Large intestine (tissue), 3 donors: ENCODE results near the gene SEZ6. TPM values are rescaled to one million over a fixed set of nuclear protein-coding genes. Genes with fewer than 3 reads are reported as not detected.

Source experiments
- DNase-seq, 2 donors: peaks; one replicate each; pipeline versions ENCODE4 v3.0.0 to v3.0.0-alpha.2; 2013
- H3K27ac ChIP-seq: one replicate; pipeline ENCODE4 v1.5.1; 2013; ENCODE audit warnings: low read length
- H3K27me3 ChIP-seq: 2 replicates; pipeline ENCODE4 v1.6.1; 2013; ENCODE audit warnings: low read length; ENCODE audit not compliant: control insufficient read depth, insufficient read depth
- H3K36me3 ChIP-seq: 2 replicates; pipeline ENCODE4 v1.6.1; 2013; ENCODE audit warnings: low read length; ENCODE audit not compliant: control insufficient read depth, insufficient read depth
- H3K4me1 ChIP-seq: one replicate; pipeline ENCODE4 v1.6.1; 2013; ENCODE audit warnings: low read length; ENCODE audit not compliant: control insufficient read depth, insufficient read depth
- H3K4me3 ChIP-seq: one replicate; pipeline ENCODE4 v1.5.1; 2013; ENCODE audit warnings: low read length
- H3K9me3 ChIP-seq: one replicate; pipeline ENCODE4 v1.6.1; 2013; ENCODE audit warnings: mild to moderate bottlenecking, low read depth, low read length, moderate library complexity; ENCODE audit not compliant: control insufficient read depth
- WGBS: methylation state at CpG from one replicate; pipeline ENCODE4 v1.1.5; 2013; ENCODE audit warnings: low lambda C conversion rate; ENCODE audit not compliant: insufficient coverage; 5-methylcytosine and 5-hydroxymethylcytosine counted together
- polyA plus RNA-seq: library from polyadenylated mRNA; unstranded; fragments of 120-200 nt; gene quantifications from one replicate; pipeline ENCODE4 v1.2.1, GENCODE V29; 2013

Gene SEZ6
- polyA plus RNA-seq, 1 donor = 4.6 TPM

- Histone ChIP-seq H3K9me3 (no peaks in the 10 kb centered on the region), H3K27me3 (no peaks in the 10 kb centered on the region), H3K27ac (no peak overlapping the region), H3K4me3 (no peak overlapping the region), H3K36me3 (peaks cover 91% of the 10 kb centered on the region), H3K4me1 (peaks cover 8% of the 10 kb centered on the region)
- no CpG with 5 or more reads among the region's 12 CpGs for WGBS
- DNase-seq = no peak
Measured at GRCh38 chr17:28917029-28917428, 88.8 kb downstream of the SEZ6 start.

- Histone ChIP-seq H3K27ac (no peak overlapping the region), H3K9me3 (no peaks in the 10 kb centered on the region), H3K4me1 (peaks cover 10% of the 10 kb centered on the region), H3K36me3 (peaks cover 91% of the 10 kb centered on the region), H3K27me3 (no peaks in the 10 kb centered on the region), H3K4me3 (no peak overlapping the region)
- DNase-seq = no peak
- no CpG with 5 or more reads among the region's 6 CpGs for WGBS
Measured at GRCh38 chr17:28916302-28916934, 89.4 kb downstream of the SEZ6 start.

- Histone ChIP-seq H3K9me3 (no peaks in the 10 kb centered on the region), H3K4me3 (no peak overlapping the region), H3K27ac (no peak overlapping the region), H3K36me3 (peaks cover 96% of the 10 kb centered on the region), H3K27me3 (no peaks in the 10 kb centered on the region), H3K4me1 (peaks cover 10% of the 10 kb centered on the region)
- WGBS = no CpG with 5 or more reads among the region's 6 CpGs
- DNase-seq = no peak
Measured at GRCh38 chr17:28912938-28913333, 92.9 kb downstream of the SEZ6 start.

- Histone ChIP-seq H3K4me1 (peaks cover 10% of the 10 kb centered on the region), H3K27ac (no peak overlapping the region), H3K9me3 (no peaks in the 10 kb centered on the region), H3K36me3 (peaks cover 96% of the 10 kb centered on the region), H3K4me3 (no peak overlapping the region), H3K27me3 (no peaks in the 10 kb centered on the region)
- no CpG with 5 or more reads among the region's 20 CpGs for WGBS
- peak in 1 of 2 donors; percentile 48 for DNase-seq
Measured at GRCh38 chr17:28912281-28912937, 93.4 kb downstream of the SEZ6 start.

GRCh38 chr17:28911411-28912045 lies 94.3 kb downstream of the SEZ6 start:
- no peak for DNase-seq
- Histone ChIP-seq H3K36me3 (peaks cover 96% of the 10 kb centered on the region), H3K27me3 (no peaks in the 10 kb centered on the region), H3K4me1 (peaks cover 10% of the 10 kb centered on the region), H3K9me3 (no peaks in the 10 kb centered on the region), H3K27ac (no peak overlapping the region), H3K4me3 (no peak overlapping the region)
- no CpG with 5 or more reads among the region's 13 CpGs for WGBS

GRCh38 chr17:28910534-28910933 lies 95.3 kb downstream of the SEZ6 start:
- no peak overlapping the region for H3K4me3 ChIP-seq
- no CpG with 5 or more reads among the region's 1 CpG for WGBS
- peaks cover 10% of the 10 kb centered on the region for H3K4me1 ChIP-seq
- no peak overlapping the region for H3K27ac ChIP-seq
- H3K36me3 ChIP-seq = peaks cover 96% of the 10 kb centered on the region
- no peaks in the 10 kb centered on the region for H3K27me3 ChIP-seq
- no peaks in the 10 kb centered on the region for H3K9me3 ChIP-seq
- DNase-seq = no peak

GRCh38 chr17:28908640-28909167 lies 97.1 kb downstream of the SEZ6 start:
- peaks cover 15% of the 10 kb centered on the region for H3K4me1 ChIP-seq
- no peaks in the 10 kb centered on the region for H3K9me3 ChIP-seq
- no peak overlapping the region for H3K4me3 ChIP-seq
- DNase-seq = no peak
- no peak overlapping the region for H3K27ac ChIP-seq
- peaks cover 83% of the 10 kb centered on the region for H3K36me3 ChIP-seq
- no peaks in the 10 kb centered on the region for H3K27me3 ChIP-seq
- 86% methylated on average over 1 of the region's 6 CpGs for WGBS

GRCh38 chr17:28907709-28908475 lies 97.9 kb downstream of the SEZ6 start:
- no peak for DNase-seq
- 90% methylated on average over 2 of the region's 3 CpGs for WGBS
- no peak overlapping the region for H3K27ac ChIP-seq
- no peaks in the 10 kb centered on the region for H3K9me3 ChIP-seq
- H3K27me3 ChIP-seq = no peaks in the 10 kb centered on the region
- peaks cover 75% of the 10 kb centered on the region for H3K36me3 ChIP-seq
- H3K4me3 ChIP-seq = no peak overlapping the region
- H3K4me1 ChIP-seq = peaks cover 15% of the 10 kb centered on the region

- DNase-seq = no peak
- Histone ChIP-seq H3K4me3 (no peak overlapping the region), H3K4me1 (peaks cover 7% of the 10 kb centered on the region), H3K27me3 (no peaks in the 10 kb centered on the region), H3K27ac (no peak overlapping the region), H3K9me3 (no peaks in the 10 kb centered on the region), H3K36me3 (peaks cover 64% of the 10 kb centered on the region)
- no CpG with 5 or more reads among the region's 7 CpGs for WGBS
Measured at GRCh38 chr17:28906706-28907438, 99.0 kb downstream of the SEZ6 start.
